WTC11 (cell line): Measurements from ENCODE around the gene ZBTB16. TPM values are rescaled to one million over a fixed set of nuclear protein-coding genes. Genes with fewer than 3 reads are reported as not detected.

Experiments
- ATAC-seq: fragments of 200-7000 bp; cut with Tn5 transposase; 2 replicates; pipeline ENCODE4 v1.10.0; 2021; ENCODE audit warnings: mild to moderate bottlenecking, moderate library complexity
- CTCF ChIA-PET: fragments of 300-600 bp; sonication (Branson Sonifier 250); formaldehyde crosslinking; loops from one replicate; lab custom pipeline; 2021; ENCODE audit warnings: antibody characterized with exemption; lab: Charles Lee
- POLR2A ChIA-PET: fragments of 350-600 bp; sonication (Branson Sonifier 250); formaldehyde crosslinking; loops from one replicate; lab custom pipeline; 2021; ENCODE audit warnings: antibody characterized with exemption; lab: Charles Lee
- DNase-seq: peaks from one replicate; pipeline ENCODE4 v3.0.0; 2021; ENCODE audit warnings: low spot score
- H3K27ac Mint-ChIP-seq: 2 replicates; pipeline ENCODE4 v1.8.0; 2021; ENCODE audit warnings: mixed read lengths
- H3K27me3 Mint-ChIP-seq: 2 replicates; pipeline ENCODE4 v1.8.0; 2021; ENCODE audit warnings: low read depth, mild to moderate bottlenecking, moderate library complexity, mixed read lengths
- H3K36me3 Mint-ChIP-seq: 2 replicates; pipeline ENCODE4 v1.8.0; 2021; ENCODE audit warnings: mixed read lengths
- H3K4me1 Mint-ChIP-seq: 2 replicates; pipeline ENCODE4 v1.8.0; 2022; ENCODE audit warnings: mixed read lengths
- H3K4me3 Mint-ChIP-seq: 2 replicates; pipeline ENCODE4 v1.8.0; 2021; ENCODE audit warnings: mild to moderate bottlenecking, moderate library complexity, mixed read lengths
- H3K9me3 Mint-ChIP-seq: 2 replicates; pipeline ENCODE4 v1.8.0; 2021; ENCODE audit warnings: mixed read lengths
- CBFB ChIP-seq: sonication (generic); formaldehyde crosslinking; IDR thresholded peaks from 2 replicates; pipeline ENCODE4 v1.8.1; 2022; ENCODE audit warnings: mild to moderate bottlenecking, low read depth, missing genetic modification reagents
- FOXP1 ChIP-seq: sonication (generic); formaldehyde crosslinking; IDR thresholded peaks from 2 replicates; pipeline ENCODE4 v1.8.0; 2022; ENCODE audit warnings: missing genetic modification reagents, mild to moderate bottlenecking, moderate library complexity, borderline replicate concordance
- GABPB1 ChIP-seq: sonication (generic); formaldehyde crosslinking; IDR thresholded peaks from 2 replicates; pipeline ENCODE4 v1.8.1; 2023; ENCODE audit warnings: mild to moderate bottlenecking, missing genetic modification reagents
- HMGA2 ChIP-seq: fragments of 250-450 bp; sonication (Bioruptor Pico); IDR thresholded peaks from 2 replicates; pipeline ENCODE4 v1.4.0; 2021; ENCODE audit warnings: mild to moderate bottlenecking, moderate library complexity
- NR3C1 ChIP-seq: sonication (generic); formaldehyde crosslinking; conservative IDR thresholded peaks from 2 replicates; pipeline ENCODE4 v1.8.1; 2023; ENCODE audit warnings: low read depth, mild to moderate bottlenecking, missing genetic modification reagents
- RELA ChIP-seq: sonication (generic); formaldehyde crosslinking; IDR thresholded peaks from 2 replicates; pipeline ENCODE4 v1.8.1; 2022; ENCODE audit warnings: missing genetic modification reagents, mild to moderate bottlenecking, borderline replicate concordance
- TEAD4 ChIP-seq: sonication (generic); formaldehyde crosslinking; IDR thresholded peaks from 2 replicates; pipeline ENCODE4 v1.8.0; 2022; ENCODE audit warnings: mild to moderate bottlenecking, missing genetic modification reagents
- ZBTB21 ChIP-seq: sonication (generic); formaldehyde crosslinking; IDR thresholded peaks from 2 replicates; pipeline ENCODE4 v1.8.1; 2023; ENCODE audit warnings: mild to moderate bottlenecking, missing genetic modification reagents, borderline replicate concordance
- ZNF121 ChIP-seq: sonication (generic); formaldehyde crosslinking; IDR thresholded peaks from 2 replicates; pipeline ENCODE4 v1.8.0; 2023; ENCODE audit warnings: missing genetic modification reagents
- ZNF416 ChIP-seq: fragments of 250-450 bp; sonication (Bioruptor Pico); IDR thresholded peaks from 2 replicates; pipeline ENCODE4 v1.9.0; 2021; ENCODE audit warnings: mild to moderate bottlenecking, inconsistent platforms
- ZNF423 ChIP-seq: fragments of 250-450 bp; sonication (Bioruptor Pico); IDR thresholded peaks from 2 replicates; pipeline ENCODE4 v2.1.2; 2022; ENCODE audit warnings: mild to moderate bottlenecking, moderate library complexity
- total RNA-seq: library from RNA; stranded (reverse); gene quantifications from 3 replicates; pipeline ENCODE4 v1.2.3, GENCODE V29; 2021
- TF ChIP-seq, protein P1 (sequence below): fragments of 250-450 bp; sonication (Bioruptor Pico); IDR thresholded peaks from 2 replicates; pipeline ENCODE4 v1.9.0; 2021; ENCODE audit warnings: mild to moderate bottlenecking
- TF ChIP-seq, protein P2 (sequence below): sonication (generic); formaldehyde crosslinking; IDR thresholded peaks from 2 replicates; pipeline ENCODE4 v1.8.1; 2023; ENCODE audit warnings: mild to moderate bottlenecking, moderate library complexity, missing genetic modification reagents
- TF ChIP-seq, protein P3 (sequence below): sonication (generic); formaldehyde crosslinking; IDR thresholded peaks from 2 replicates; pipeline ENCODE4 v1.8.1; 2023; ENCODE audit warnings: mild to moderate bottlenecking, missing genetic modification reagents
- TF ChIP-seq, protein P4 (sequence below): fragments of 250-450 bp; sonication (Bioruptor Pico); IDR thresholded peaks from 2 replicates; pipeline ENCODE4 v1.9.0; 2021; ENCODE audit warnings: mild to moderate bottlenecking
- TF ChIP-seq, protein P5 (sequence below): sonication (generic); formaldehyde crosslinking; IDR thresholded peaks from 2 replicates; pipeline ENCODE4 v1.8.1; 2022; ENCODE audit warnings: mild to moderate bottlenecking, missing genetic modification reagents, moderate library complexity, borderline replicate concordance
- TF ChIP-seq, protein P6 (sequence below): sonication (generic); formaldehyde crosslinking; conservative IDR thresholded peaks from 2 replicates; pipeline ENCODE4 v1.8.1; 2023; ENCODE audit warnings: mild to moderate bottlenecking, low read depth, missing genetic modification reagents, moderate library complexity

Gene ZBTB16
- total RNA-seq, 1 experiment from 2014 or later, result 0.57 TPM

DNA sequence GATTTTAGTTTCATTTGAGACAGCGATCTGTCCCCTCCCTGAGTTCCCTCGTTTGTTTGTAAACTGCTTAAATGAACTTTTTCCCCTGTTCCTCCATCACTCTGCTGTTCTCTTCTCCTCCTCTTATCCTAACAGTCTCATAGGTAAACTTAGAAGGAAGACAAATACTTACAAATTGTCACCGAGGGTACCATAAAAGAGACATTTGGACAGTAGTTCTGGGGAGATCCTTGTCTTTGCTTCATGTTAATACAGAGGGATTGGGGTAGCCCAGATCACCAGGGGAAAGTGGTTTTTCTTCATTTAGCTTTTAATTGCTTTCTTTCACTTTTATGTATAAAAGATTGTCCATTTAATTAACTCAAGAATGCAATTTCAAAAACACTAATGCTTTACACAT, 46.1 kb downstream of the ZBTB16 start:
- TF ChIP-seq, protein P1, sequence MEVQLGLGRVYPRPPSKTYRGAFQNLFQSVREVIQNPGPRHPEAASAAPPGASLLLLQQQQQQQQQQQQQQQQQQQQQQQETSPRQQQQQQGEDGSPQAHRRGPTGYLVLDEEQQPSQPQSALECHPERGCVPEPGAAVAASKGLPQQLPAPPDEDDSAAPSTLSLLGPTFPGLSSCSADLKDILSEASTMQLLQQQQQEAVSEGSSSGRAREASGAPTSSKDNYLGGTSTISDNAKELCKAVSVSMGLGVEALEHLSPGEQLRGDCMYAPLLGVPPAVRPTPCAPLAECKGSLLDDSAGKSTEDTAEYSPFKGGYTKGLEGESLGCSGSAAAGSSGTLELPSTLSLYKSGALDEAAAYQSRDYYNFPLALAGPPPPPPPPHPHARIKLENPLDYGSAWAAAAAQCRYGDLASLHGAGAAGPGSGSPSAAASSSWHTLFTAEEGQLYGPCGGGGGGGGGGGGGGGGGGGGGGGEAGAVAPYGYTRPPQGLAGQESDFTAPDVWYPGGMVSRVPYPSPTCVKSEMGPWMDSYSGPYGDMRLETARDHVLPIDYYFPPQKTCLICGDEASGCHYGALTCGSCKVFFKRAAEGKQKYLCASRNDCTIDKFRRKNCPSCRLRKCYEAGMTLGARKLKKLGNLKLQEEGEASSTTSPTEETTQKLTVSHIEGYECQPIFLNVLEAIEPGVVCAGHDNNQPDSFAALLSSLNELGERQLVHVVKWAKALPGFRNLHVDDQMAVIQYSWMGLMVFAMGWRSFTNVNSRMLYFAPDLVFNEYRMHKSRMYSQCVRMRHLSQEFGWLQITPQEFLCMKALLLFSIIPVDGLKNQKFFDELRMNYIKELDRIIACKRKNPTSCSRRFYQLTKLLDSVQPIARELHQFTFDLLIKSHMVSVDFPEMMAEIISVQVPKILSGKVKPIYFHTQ (CRISPR knock-in tag), result no peak
- TF ChIP-seq, protein P2, sequence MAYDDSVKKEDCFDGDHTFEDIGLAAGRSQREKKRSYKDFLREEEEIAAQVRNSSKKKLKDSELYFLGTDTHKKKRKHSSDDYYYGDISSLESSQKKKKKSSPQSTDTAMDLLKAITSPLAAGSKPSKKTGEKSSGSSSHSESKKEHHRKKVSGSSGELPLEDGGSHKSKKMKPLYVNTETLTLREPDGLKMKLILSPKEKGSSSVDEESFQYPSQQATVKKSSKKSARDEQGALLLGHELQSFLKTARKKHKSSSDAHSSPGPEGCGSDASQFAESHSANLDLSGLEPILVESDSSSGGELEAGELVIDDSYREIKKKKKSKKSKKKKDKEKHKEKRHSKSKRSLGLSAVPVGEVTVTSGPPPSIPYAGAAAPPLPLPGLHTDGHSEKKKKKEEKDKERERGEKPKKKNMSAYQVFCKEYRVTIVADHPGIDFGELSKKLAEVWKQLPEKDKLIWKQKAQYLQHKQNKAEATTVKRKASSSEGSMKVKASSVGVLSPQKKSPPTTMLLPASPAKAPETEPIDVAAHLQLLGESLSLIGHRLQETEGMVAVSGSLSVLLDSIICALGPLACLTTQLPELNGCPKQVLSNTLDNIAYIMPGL (CRISPR knock-in tag), result no peak
- no peak for TF ChIP-seq ZNF423 (CRISPR knock-in tag)
- TF ChIP-seq, protein P3, sequence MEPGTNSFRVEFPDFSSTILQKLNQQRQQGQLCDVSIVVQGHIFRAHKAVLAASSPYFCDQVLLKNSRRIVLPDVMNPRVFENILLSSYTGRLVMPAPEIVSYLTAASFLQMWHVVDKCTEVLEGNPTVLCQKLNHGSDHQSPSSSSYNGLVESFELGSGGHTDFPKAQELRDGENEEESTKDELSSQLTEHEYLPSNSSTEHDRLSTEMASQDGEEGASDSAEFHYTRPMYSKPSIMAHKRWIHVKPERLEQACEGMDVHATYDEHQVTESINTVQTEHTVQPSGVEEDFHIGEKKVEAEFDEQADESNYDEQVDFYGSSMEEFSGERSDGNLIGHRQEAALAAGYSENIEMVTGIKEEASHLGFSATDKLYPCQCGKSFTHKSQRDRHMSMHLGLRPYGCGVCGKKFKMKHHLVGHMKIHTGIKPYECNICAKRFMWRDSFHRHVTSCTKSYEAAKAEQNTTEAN, result no peak
- TF ChIP-seq HMGA2 (CRISPR knock-in tag), result no peak
- no peak for TF ChIP-seq FOXP1 (CRISPR knock-in tag)
- no peak for TF ChIP-seq NR3C1
- no peak for TF ChIP-seq ZNF121 (CRISPR knock-in tag)
- TF ChIP-seq ZNF416 (CRISPR knock-in tag), result no peak
- TF ChIP-seq RELA, result no peak
- TF ChIP-seq, protein P4, sequence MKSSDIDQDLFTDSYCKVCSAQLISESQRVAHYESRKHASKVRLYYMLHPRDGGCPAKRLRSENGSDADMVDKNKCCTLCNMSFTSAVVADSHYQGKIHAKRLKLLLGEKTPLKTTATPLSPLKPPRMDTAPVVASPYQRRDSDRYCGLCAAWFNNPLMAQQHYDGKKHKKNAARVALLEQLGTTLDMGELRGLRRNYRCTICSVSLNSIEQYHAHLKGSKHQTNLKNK (CRISPR knock-in tag), result no peak
- TF ChIP-seq, protein P5, sequence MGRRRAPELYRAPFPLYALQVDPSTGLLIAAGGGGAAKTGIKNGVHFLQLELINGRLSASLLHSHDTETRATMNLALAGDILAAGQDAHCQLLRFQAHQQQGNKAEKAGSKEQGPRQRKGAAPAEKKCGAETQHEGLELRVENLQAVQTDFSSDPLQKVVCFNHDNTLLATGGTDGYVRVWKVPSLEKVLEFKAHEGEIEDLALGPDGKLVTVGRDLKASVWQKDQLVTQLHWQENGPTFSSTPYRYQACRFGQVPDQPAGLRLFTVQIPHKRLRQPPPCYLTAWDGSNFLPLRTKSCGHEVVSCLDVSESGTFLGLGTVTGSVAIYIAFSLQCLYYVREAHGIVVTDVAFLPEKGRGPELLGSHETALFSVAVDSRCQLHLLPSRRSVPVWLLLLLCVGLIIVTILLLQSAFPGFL (CRISPR knock-in tag), result no peak
- no peak for TF ChIP-seq GABPB1 (CRISPR knock-in tag)
- TF ChIP-seq, protein P6, sequence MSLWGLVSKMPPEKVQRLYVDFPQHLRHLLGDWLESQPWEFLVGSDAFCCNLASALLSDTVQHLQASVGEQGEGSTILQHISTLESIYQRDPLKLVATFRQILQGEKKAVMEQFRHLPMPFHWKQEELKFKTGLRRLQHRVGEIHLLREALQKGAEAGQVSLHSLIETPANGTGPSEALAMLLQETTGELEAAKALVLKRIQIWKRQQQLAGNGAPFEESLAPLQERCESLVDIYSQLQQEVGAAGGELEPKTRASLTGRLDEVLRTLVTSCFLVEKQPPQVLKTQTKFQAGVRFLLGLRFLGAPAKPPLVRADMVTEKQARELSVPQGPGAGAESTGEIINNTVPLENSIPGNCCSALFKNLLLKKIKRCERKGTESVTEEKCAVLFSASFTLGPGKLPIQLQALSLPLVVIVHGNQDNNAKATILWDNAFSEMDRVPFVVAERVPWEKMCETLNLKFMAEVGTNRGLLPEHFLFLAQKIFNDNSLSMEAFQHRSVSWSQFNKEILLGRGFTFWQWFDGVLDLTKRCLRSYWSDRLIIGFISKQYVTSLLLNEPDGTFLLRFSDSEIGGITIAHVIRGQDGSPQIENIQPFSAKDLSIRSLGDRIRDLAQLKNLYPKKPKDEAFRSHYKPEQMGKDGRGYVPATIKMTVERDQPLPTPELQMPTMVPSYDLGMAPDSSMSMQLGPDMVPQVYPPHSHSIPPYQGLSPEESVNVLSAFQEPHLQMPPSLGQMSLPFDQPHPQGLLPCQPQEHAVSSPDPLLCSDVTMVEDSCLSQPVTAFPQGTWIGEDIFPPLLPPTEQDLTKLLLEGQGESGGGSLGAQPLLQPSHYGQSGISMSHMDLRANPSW (CRISPR knock-in tag), result no peak
- no peak for TF ChIP-seq CBFB (CRISPR knock-in tag)
- TF ChIP-seq ZBTB21 (CRISPR knock-in tag), result no peak
- TF ChIP-seq TEAD4 (CRISPR knock-in tag), result no peak
- Mint-ChIP-seq H3K27me3 (no peaks in the 10 kb centered on the region), H3K4me1 (peaks cover 30% of the 10 kb centered on the region), H3K4me3 (no peak overlapping the region), H3K36me3 (no peaks in the 10 kb centered on the region), H3K27ac (no peak overlapping the region), H3K9me3 (no peaks in the 10 kb centered on the region)
- ChIA-PET POLR2A (no interaction called here), CTCF (no interaction called here)
- DNase-seq (no peak), ATAC-seq (no peak)
